HG02588 (cell line): ENCODE data around the gene STX10.
"Not testable (repeated sequence)": the region's sequence is repeated elsewhere in the genome, so short reads cannot be mapped to it uniquely, and the experiment has no call there.

ENCODE experiments used
- ATAC-seq: cut with Tn5 transposase; IDR thresholded peaks from one replicate; pipeline ENCODE4 v1.9.1; 2021; ENCODE audit warnings: mild to moderate bottlenecking, moderate library complexity; ENCODE audit not compliant: unreplicated experiment

STX10 gene

GRCh38 chr19:13165162-13165997, 15.2 kb upstream of the STX10 start:
- no peak for ATAC-seq

GRCh38 chr19:13164343-13165161, 14.4 kb upstream of the STX10 start:
- no peak for ATAC-seq

GRCh38 chr19:13163609-13164342, 13.6 kb upstream of the STX10 start:
- no peak for ATAC-seq

- peak; percentile 33 for ATAC-seq
Observed at GRCh38 chr19:13162724-13163608, 12.8 kb upstream of the STX10 start.

GRCh38 chr19:13160557-13160956, 10.4 kb upstream of the STX10 start:
- ATAC-seq, result no peak

- ATAC-seq, result no peak
Observed at GRCh38 chr19:13159713-13160112, 9.5 kb upstream of the STX10 start.

GRCh38 chr19:13155472-13156359, 5.5 kb upstream of the STX10 start:
- no peak for ATAC-seq

- ATAC-seq, result no peak
Observed at GRCh38 chr19:13154911-13155471, 4.8 kb upstream of the STX10 start.

- no peak for ATAC-seq
Observed at GRCh38 chr19:13154241-13154778, 4.1 kb upstream of the STX10 start.

- no peak for ATAC-seq
Observed at GRCh38 chr19:13153569-13154240, 3.5 kb upstream of the STX10 start.

GRCh38 chr19:13152974-13153568, 2.9 kb upstream of the STX10 start:
- peak; percentile 23 for ATAC-seq

GRCh38 chr19:13152356-13152973, 2.3 kb upstream of the STX10 start:
- ATAC-seq, result peak; percentile 5

GRCh38 chr19:13151605-13152355, 1.6 kb upstream of the STX10 start:
- ATAC-seq, result peak; percentile 34

- no peak for ATAC-seq
Observed at GRCh38 chr19:13150931-13151604, 893 bp upstream of the STX10 start.

GRCh38 chr19:13149628-13150186, 468 bp downstream of the STX10 start:
- no peak for ATAC-seq

GRCh38 chr19:13149173-13149627, 975 bp downstream of the STX10 start:
- ATAC-seq, result not testable (repeated sequence)
